SU-DHL-6 (cell line): ENCODE results near the gene PRDM4.
A peak's percentile ranks its signal among the peaks of the same experiment; 100 is the strongest.

Experiments
- H2AFZ ChIP-seq: fragments of 200-600 bp; sonication (generic); 2 replicates; pipeline ENCODE4 v1.6.1; 2014; ENCODE audit warnings: low read depth, mild to moderate bottlenecking, moderate library complexity, mixed read lengths, antibody characterized with exemption, low read length; ENCODE audit not compliant: severe bottlenecking
- H3F3A ChIP-seq: fragments of 200-600 bp; shearing (Covaris generic); 2 replicates; pipeline ENCODE4 v1.6.0; 2016; ENCODE audit warnings: antibody characterized with exemption, mild to moderate bottlenecking; ENCODE audit not compliant: insufficient read depth
- H3K27ac ChIP-seq: fragments of 200-600 bp; sonication (generic); 2 replicates; pipeline ENCODE4 v1.5.1; 2016; ENCODE audit warnings: low read depth, mild to moderate bottlenecking, low read length, moderate library complexity, mixed read lengths
- H3K27me3 ChIP-seq: fragments of 200-600 bp; sonication (generic), shearing (Covaris generic); 2 replicates; pipeline ENCODE4 v1.6.0; 2014; ENCODE audit warnings: mild to moderate bottlenecking, low read length
- H3K36me3 ChIP-seq: fragments of 200-600 bp; sonication (generic); 2 replicates; pipeline ENCODE4 v1.6.1; 2014; ENCODE audit warnings: mild to moderate bottlenecking, low read length, mixed read lengths
- H3K4me2 ChIP-seq: fragments of 300-600, 200-600 bp; shearing (Covaris generic), sonication (generic); 2 replicates; pipeline ENCODE4 v1.6.0; 2014; ENCODE audit warnings: low read length, low read depth, mild to moderate bottlenecking; ENCODE audit not compliant: poor library complexity, severe bottlenecking
- H3K4me3 ChIP-seq: fragments of 200-600 bp; sonication (generic); 2 replicates; pipeline ENCODE4 v1.5.1; 2014; ENCODE audit warnings: antibody characterized with exemption, low read length, mild to moderate bottlenecking, mixed read lengths; ENCODE audit not compliant: insufficient read depth, poor library complexity, severe bottlenecking
- H3K79me2 ChIP-seq: fragments of 200-600 bp; sonication (generic); 2 replicates; pipeline ENCODE4 v1.6.1; 2014; ENCODE audit warnings: mild to moderate bottlenecking, low read length, moderate library complexity; ENCODE audit not compliant: insufficient read depth
- H3K9ac ChIP-seq: fragments of 200-600 bp; sonication (generic); 2 replicates; pipeline ENCODE4 v1.7.0; 2014; ENCODE audit warnings: mild to moderate bottlenecking, low read length
- H3K9me2 ChIP-seq: fragments of 200-600 bp; sonication (generic); replicated peaks from 2 replicates; pipeline ENCODE4 v1.6.1; 2014; ENCODE audit warnings: low read length; ENCODE audit not compliant: insufficient read depth
- H3K9me3 ChIP-seq: fragments of 200-600 bp; sonication (generic); 2 replicates; pipeline ENCODE4 v1.6.1; 2014; ENCODE audit warnings: low read length, mixed read lengths; ENCODE audit not compliant: insufficient read depth
- H4K20me1 ChIP-seq: fragments of 200-600 bp; sonication (generic); 2 replicates; pipeline ENCODE4 v1.6.1; 2014; ENCODE audit warnings: low read depth, mild to moderate bottlenecking, antibody characterized with exemption, low read length, moderate library complexity, mixed read lengths
- EZH2phosphoT487 ChIP-seq: fragments of 200-600 bp; sonication (generic), shearing (Covaris generic); conservative IDR thresholded peaks from 2 replicates; pipeline ENCODE4 v1.6.1; 2018; ENCODE audit warnings: mild to moderate bottlenecking, antibody characterized with exemption, low read length, moderate library complexity, mixed read lengths
- TF ChIP-seq, protein P1 (sequence below): fragments of 200-600 bp; sonication (generic); IDR thresholded peaks from one replicate; pipeline ENCODE4 v1.5.1; 2017; ENCODE audit warnings: antibody characterized with exemption, mild to moderate bottlenecking, low read length, moderate library complexity; ENCODE audit not compliant: insufficient read depth, poor library complexity, severe bottlenecking

PRDM4 gene

DNA sequence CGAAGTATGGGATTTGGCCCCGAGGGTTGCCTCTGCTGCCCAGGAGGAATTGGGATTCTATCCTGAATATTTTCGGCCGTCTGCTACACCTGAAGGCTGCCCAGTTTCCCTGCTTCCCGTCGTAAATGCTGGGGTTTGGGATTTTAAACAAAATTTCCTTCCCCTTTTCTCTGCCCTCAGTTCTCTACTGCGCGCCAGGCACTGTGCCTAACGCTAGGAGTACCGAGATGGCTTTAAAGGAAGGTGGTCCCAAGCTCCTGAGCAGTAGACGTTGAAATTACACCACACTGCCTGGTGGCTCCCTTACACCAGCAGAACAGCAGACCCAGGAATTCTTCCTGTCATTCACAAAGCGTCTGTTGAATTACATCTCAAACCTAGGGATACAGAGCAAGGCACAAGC lies 566 bp upstream of the PRDM4 start:
- H3K4me2 ChIP-seq, result peak overlapping the region; percentile 85
- H3K27ac ChIP-seq, result no peak overlapping the region
- no peaks in the 10 kb centered on the region for H4K20me1 ChIP-seq
- H3K9me2 ChIP-seq, result no peaks in the 10 kb centered on the region
- peak overlapping the region; percentile 82 for H3K9ac ChIP-seq
- peak overlapping the region; percentile 97 for H2AFZ ChIP-seq
- H3K36me3 ChIP-seq, result peaks cover 15% of the 10 kb centered on the region; the same call in 1 of the 2 replicates
- peaks cover 9% of the 10 kb centered on the region; the same call in 1 of the 2 replicates for H3F3A ChIP-seq
- H3K79me2 ChIP-seq, result peaks cover 40% of the 10 kb centered on the region
- H3K4me3 ChIP-seq, result peak overlapping the region; percentile 69
- H3K27me3 ChIP-seq, result no peaks in the 10 kb centered on the region
- no peaks in the 10 kb centered on the region for H3K9me3 ChIP-seq
- TF ChIP-seq EZH2phosphoT487, result no peak
- TF ChIP-seq, protein P1, sequence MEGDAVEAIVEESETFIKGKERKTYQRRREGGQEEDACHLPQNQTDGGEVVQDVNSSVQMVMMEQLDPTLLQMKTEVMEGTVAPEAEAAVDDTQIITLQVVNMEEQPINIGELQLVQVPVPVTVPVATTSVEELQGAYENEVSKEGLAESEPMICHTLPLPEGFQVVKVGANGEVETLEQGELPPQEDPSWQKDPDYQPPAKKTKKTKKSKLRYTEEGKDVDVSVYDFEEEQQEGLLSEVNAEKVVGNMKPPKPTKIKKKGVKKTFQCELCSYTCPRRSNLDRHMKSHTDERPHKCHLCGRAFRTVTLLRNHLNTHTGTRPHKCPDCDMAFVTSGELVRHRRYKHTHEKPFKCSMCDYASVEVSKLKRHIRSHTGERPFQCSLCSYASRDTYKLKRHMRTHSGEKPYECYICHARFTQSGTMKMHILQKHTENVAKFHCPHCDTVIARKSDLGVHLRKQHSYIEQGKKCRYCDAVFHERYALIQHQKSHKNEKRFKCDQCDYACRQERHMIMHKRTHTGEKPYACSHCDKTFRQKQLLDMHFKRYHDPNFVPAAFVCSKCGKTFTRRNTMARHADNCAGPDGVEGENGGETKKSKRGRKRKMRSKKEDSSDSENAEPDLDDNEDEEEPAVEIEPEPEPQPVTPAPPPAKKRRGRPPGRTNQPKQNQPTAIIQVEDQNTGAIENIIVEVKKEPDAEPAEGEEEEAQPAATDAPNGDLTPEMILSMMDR, result no peak

DNA sequence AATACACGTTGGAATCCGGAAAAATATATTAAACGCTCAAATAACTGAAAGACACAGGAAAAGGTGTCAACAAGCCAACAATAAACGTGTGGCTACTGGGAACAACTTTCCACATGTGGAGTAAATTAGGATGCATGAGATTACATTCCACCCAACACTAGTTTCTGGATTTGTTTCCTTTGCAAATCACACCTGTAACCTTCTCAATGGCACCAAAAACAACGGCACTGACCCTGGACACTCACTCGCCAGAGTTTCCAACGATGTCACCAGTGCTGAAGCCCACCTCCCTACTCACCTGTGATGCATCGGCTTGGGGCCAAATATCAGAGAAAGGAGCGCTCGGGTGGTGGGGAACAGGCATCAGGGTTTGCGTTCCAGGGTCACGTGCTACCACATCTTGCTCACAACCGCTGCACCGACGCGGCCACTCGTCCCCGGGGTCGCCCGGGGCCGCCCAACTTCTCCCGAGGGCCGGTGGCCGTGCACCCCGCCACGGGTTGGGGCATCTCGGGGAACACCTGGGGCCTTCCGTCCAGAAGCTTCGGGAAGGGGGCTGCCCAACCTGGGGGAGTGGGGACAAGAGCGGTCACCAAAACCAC lies 629 bp downstream of the PRDM4 start:
- peaks cover 15% of the 10 kb centered on the region; the same call in 1 of the 2 replicates for H3K36me3 ChIP-seq
- no peaks in the 10 kb centered on the region for H4K20me1 ChIP-seq
- H3K4me3 ChIP-seq, result peak overlapping the region; percentile 69
- no peaks in the 10 kb centered on the region for H3K27me3 ChIP-seq
- H3K9ac ChIP-seq, result peak overlapping the region; percentile 82
- H2AFZ ChIP-seq, result peak overlapping the region; percentile 25
- H3K9me2 ChIP-seq, result no peaks in the 10 kb centered on the region
- H3K4me2 ChIP-seq, result peak overlapping the region; percentile 85
- H3K79me2 ChIP-seq, result peaks cover 40% of the 10 kb centered on the region
- no peaks in the 10 kb centered on the region for H3K9me3 ChIP-seq
- H3F3A ChIP-seq, result peaks cover 9% of the 10 kb centered on the region; the same call in 1 of the 2 replicates
- TF ChIP-seq, protein P1, result no peak
- no peak for TF ChIP-seq EZH2phosphoT487
- peak overlapping the region; percentile 6 for H3K27ac ChIP-seq

DNA sequence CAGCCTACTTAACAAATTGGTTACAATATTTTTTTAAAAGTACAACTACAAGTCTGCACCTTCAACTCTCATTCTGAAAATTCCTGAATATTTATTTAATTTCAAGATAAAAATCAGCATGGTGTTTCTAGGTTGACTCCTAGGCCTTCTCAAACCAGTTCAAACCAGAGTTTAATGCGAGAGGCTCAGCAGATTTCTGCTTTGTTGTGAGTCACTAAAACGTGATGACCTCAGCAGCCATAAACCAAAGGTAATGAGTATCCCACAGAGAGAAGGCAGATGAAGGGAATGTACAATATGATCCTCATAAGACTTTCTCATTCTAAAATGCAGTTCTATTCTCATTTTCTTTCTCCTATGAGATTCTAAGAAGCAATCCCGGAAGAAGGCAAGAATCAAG lies 1.5 kb downstream of the PRDM4 start:
- Histone ChIP-seq H3K9me3 (no peaks in the 10 kb centered on the region), H3K27me3 (no peaks in the 10 kb centered on the region), H3F3A (peaks cover 9% of the 10 kb centered on the region; the same call in 1 of the 2 replicates), H2AFZ (no peak overlapping the region), H3K9ac (peak overlapping the region; percentile 82), H3K36me3 (peaks cover 20% of the 10 kb centered on the region; the same call in 1 of the 2 replicates), H3K4me3 (peak overlapping the region; percentile 69), H3K9me2 (no peaks in the 10 kb centered on the region), H3K4me2 (peak overlapping the region; percentile 85), H4K20me1 (no peaks in the 10 kb centered on the region), H3K79me2 (peaks cover 40% of the 10 kb centered on the region), H3K27ac (peak overlapping the region; percentile 6; the same call in 1 of the 2 replicates)
- TF ChIP-seq EZH2phosphoT487, result no peak
- TF ChIP-seq, protein P1, result no peak
